ENCODE measurements around the gene CYP2B6.
A peak's percentile ranks its signal among the peaks of the same experiment; 100 is the strongest.
"Not testable (repeated sequence)": the region's sequence is repeated elsewhere in the genome, so short reads cannot be mapped to it uniquely, and the experiment has no call there.

The CYP2B6 gene

DNA sequence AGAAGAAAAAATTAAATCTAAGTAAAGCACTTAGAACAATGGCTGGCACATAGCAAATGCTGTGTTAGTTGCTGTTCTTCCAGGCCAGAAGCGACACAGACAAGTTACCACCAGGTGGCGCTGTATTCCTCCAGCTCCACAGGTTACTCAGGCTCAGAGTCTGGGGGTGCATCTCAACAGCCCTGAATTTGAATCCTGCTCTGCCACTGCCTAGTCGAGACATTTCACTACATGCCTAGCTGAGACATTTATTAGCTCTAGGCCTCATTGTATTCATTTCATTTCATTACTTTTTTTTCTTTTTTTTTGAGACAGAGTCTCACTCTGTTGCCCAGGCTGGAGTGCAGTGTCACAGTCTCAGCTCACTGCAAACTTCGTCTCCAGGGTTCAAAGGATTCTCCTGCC lies 16.4 kb upstream of the CYP2B6 start:
- TF ChIP-seq, protein P1, sequence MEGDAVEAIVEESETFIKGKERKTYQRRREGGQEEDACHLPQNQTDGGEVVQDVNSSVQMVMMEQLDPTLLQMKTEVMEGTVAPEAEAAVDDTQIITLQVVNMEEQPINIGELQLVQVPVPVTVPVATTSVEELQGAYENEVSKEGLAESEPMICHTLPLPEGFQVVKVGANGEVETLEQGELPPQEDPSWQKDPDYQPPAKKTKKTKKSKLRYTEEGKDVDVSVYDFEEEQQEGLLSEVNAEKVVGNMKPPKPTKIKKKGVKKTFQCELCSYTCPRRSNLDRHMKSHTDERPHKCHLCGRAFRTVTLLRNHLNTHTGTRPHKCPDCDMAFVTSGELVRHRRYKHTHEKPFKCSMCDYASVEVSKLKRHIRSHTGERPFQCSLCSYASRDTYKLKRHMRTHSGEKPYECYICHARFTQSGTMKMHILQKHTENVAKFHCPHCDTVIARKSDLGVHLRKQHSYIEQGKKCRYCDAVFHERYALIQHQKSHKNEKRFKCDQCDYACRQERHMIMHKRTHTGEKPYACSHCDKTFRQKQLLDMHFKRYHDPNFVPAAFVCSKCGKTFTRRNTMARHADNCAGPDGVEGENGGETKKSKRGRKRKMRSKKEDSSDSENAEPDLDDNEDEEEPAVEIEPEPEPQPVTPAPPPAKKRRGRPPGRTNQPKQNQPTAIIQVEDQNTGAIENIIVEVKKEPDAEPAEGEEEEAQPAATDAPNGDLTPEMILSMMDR (IDR thresholded peaks at IDR 0.05; ENCODE audit: low read depth, low read length, missing control alignments): peak; percentile 87
- H3K4me3 ChIP-seq (ENCODE audit: low read depth, low read length): no peak overlapping the region
- DNase-seq (ENCODE audit: low read depth): peak; percentile 40

DNA sequence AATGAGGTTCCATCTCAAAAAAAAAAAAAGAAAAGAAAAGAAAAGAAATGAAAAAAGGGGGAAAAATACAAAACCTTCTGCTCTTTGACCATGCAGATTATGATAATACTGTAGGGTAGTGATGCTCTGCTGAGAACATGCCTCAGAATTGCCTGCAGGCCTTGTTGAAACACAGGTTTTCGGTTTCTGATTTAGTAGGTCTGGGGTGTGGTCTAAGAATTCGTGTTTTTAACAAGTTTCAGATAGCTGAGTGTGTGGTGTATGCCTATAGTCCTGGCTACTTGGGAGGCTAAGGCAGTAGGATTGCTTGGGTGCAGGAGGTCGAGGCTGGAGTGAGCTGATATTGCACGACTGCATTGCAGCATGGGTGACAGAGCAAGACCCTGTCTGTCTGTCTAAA lies 14.9 kb upstream of the CYP2B6 start:
- TF ChIP-seq, protein P1 (IDR thresholded peaks at IDR 0.05; ENCODE audit: low read depth, low read length, missing control alignments): no peak
- DNase-seq (ENCODE audit: low read depth): peak; percentile 12
- H3K4me3 ChIP-seq (ENCODE audit: low read depth, low read length): no peak overlapping the region

DNA sequence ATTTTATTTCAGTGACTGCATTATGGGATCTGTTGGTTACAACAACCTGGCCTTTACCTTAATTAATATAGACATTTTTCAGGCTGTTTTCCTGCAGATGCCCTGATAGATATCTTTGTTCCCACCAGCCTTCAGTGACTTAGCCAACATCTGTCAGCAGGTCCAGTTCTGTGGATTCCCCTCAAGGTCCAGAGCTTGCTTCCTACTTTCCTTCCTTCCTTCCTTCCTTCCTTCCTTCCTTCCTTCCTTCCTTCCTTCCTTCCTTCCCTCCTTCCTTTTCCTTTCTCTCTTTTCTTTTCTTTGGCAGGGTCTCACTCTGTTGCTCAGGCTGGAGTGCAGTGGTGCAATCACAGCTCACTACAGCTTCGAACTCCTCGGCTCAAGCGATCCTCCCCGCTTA lies 14.4 kb upstream of the CYP2B6 start:
- DNase-seq (ENCODE audit: low read depth): no peak
- TF ChIP-seq, protein P1 (IDR thresholded peaks at IDR 0.05; ENCODE audit: low read depth, low read length, missing control alignments): no peak
- H3K4me3 ChIP-seq (ENCODE audit: low read depth, low read length): no peak overlapping the region

DNA sequence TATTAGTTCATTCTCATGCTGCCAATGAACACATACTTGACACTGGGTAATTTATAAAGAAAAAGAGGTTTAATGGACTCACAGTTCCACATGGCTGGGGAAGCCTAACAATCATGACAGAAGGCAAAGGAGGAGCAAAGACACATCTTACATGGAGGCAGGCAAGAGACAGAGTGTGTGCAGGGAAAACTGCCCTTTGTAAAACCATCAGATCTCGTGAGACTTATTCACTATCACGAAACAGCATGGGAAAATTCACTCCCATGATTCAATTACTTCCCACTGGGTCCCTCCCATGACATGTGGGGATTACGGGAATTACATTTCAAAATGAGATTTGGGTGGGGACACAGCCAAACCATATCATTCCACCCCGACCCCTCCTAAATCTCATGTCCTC lies 11.3 kb upstream of the CYP2B6 start:
- not testable (repeated sequence) for H3K4me3 ChIP-seq (ENCODE audit: low read depth, low read length); DNase-seq (ENCODE audit: low read depth)

DNA sequence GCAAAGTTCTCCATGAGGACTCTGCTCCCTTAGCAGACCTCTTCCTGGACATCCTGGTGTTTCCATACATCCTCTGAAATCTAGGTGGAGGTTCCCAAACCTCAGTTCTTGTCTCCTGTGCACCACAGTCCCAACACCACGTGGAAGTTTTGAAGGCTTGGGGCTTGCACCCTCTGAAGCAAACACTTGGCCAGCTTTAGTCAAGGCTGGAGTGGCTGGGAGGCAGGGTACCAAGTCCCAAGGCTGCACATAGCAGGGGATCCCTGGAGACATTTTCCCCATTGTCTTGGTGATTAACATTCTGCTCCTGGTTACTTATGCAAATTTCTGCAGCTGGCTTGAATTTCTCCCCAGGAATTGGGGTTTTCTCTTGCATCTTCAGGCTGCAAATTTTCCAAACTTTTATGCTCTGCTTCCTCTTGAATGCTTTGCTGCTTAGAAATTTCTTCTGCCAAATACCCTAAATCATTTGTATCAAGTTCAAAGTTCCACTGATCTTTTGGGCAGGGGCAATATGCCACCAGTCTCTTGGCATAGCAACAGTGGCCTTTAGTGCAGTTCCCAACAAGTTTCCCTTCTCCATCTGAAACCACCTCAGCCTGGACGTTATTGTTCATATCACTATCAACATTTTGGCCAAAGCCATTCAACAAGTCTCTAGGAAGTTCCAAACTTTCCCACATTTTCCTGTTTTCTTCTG lies 10.2 kb upstream of the CYP2B6 start:
- not testable (repeated sequence) for H3K4me3 ChIP-seq (ENCODE audit: low read depth, low read length); DNase-seq (ENCODE audit: low read depth)

DNA sequence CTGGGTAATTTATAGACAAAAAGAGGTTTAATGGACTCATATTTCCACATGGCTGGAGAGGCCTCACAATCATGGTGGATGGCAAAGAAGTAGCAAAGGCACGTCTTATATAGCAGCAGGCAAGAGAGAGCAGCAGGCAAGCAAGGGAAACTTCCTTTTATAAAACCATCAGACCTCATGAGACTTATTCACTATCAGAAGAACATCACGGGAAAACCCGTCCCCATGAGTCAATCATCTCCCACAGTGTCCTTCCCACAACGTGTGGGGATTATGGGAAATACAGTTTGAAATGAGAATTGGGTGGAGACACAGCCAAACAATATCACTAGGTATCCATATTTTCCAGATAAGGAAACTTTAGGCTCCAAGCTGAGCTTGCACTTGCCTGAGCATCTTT lies 9.5 kb upstream of the CYP2B6 start:
- no peak overlapping the region for H3K4me3 ChIP-seq (ENCODE audit: low read depth, low read length)
- DNase-seq (ENCODE audit: low read depth): no peak
- TF ChIP-seq, protein P1 (IDR thresholded peaks at IDR 0.05; ENCODE audit: low read depth, low read length, missing control alignments): no peak

DNA sequence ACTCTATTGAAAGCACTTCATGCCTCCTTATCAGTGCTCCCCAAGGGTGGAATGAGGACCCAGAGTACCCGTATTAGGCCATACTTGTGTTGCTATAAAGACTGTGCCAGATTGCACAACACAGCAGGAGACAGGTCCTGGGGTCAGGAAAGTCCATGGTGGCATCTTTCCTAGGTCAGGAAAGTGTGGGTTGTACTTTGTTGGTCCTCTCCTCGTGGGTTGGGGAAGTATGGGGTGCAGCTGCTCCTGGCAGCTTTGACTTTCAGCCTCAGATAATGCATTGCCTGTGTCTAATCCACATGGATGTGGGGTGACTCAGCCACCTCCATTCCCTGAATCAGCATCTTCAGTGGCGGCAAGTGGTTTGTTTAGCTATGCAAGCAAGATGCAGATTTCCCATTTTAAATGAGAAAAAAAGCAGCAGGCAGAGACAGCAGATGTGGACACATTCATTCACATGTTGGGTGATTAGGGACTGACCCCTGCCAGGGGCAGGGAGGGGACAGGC lies 8.4 kb upstream of the CYP2B6 start:
- H3K4me3 ChIP-seq (ENCODE audit: low read depth, low read length): no peak overlapping the region
- DNase-seq (ENCODE audit: low read depth): no peak
- TF ChIP-seq, protein P1 (IDR thresholded peaks at IDR 0.05; ENCODE audit: low read depth, low read length, missing control alignments): no peak

DNA sequence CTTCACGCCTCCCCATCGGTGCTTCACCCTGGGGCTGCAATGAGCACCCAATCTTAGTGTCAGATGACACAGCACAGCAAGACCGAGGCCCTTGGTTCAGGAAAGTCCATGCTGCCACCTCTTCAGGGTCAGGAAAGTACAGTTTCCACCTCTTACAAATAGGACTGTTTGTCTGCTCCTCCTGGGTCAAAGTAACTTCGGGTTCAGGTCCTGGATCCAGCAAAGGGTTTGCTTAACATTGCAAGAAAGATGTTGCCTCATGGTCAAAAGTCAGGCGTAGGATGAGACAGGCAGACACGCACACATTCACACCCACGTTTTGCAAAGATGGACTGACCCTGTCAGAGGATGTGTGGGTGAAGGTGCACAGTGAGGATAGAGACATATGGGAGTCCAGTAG lies 1.6 kb upstream of the CYP2B6 start:
- no peak overlapping the region for H3K4me3 ChIP-seq (ENCODE audit: low read depth, low read length)
- TF ChIP-seq, protein P1 (IDR thresholded peaks at IDR 0.05; ENCODE audit: low read depth, low read length, missing control alignments): no peak
- no peak for DNase-seq (ENCODE audit: low read depth)

Data from GM12864 (cell line).